Activated CD8-positive, alpha-beta memory T cell treated with anti-CD3 and anti-CD28 coated beads for 48 hours (primary cell): ENCODE results near the gene TGM2.

ENCODE experiments used
- DNase-seq, 3 experiments: peaks; one replicate each; pipeline ENCODE4 v3.0.0-alpha.2; 2020; ENCODE audit warnings: low read depth in 2 of 3, low spot score in 2 of 3

The TGM2 gene

DNA sequence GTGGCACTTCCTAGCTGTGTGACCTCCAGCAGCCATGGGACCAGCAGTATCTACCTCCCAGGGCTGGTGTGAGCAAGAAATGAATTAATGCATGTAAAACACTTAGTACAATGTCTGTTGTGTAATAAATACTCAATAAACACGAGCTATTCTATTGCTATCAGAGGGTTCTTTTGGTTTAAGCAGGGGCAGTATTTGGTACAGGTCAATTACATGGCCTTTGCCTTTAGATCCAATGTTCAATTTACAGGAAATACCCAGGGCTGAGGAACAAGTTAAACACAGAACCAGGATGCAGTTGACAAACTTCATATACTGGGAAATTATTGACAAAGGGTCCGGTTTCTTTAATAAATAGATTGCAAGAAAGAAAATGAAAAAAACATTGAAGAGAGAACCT, 2.9 kb downstream of the TGM2 start:
- DNase-seq: no peak

DNA sequence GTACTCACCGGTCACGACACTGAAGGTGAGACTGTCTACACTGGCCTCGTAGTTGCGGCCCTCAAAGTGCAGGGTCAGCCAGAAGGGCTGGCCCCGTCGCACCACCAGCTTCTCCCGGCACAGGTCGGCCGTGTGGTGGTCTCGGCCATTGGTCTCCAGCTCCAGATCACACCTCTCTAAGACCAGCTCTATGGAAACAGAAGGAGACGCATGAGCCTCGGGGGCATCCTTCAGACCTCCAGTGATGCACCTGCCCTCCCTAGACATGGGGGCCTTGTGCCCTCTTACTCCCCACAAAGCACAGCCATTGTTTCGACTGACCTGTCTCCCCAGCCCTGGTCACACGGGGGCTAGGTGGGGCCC, 3.7 kb downstream of the TGM2 start:
- no peak for DNase-seq

DNA sequence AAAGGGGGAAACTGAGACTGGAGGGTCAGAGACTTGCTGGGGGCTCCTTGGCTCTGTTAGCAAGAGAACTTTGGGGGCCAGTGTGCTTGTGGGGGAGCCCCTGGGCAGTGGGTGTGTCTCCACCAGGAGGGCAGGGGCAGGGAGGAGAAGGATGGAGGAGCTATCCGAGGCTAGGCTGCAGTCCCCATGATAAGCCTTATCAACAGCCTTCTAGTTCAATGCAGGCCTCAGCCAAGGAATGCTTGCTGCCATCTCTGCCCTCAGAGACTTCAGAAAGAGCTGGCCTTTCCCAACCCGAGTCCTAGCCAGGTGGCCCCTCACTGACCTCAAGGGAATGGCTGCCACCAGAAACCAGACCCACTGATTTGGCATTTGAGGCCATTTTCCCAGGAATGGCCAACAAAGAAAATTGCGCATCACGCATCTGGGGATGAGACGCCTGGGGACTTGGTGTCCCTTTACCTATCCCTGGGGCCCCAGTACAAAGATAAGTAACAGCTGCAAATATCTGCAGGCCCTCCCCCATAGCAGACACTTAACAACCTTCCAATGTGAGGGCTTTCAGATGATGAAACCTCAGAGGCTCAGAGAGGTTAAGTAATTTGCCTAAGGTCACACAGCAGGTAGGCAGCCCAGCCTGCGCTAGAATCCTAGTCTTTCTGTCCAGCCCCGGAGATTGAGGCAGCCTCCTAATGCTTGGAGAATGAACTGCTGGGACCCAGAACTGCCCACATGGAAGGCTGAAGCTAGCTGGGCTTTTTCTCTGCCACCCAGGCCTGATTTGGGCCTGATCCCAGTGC, 4.9 kb downstream of the TGM2 start:
- DNase-seq: no peak

DNA sequence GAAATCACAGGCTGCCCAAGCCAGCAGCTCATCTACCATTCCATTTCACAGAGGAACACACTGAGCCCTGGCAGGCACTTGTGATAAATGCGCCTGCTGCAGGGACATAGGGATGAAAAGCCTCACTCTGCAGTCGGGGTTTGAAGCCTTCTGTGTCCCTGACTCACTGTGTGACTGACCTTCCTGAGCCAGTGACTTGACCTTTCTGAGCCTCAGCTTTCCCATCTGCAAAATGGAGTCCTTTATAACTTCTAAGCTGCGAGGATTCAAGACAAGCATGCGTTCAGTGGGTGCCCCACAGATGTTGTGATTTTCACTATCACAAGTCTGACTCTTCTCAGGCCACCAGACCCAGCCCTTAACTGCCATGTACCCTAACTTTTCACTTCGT, 5.5 kb downstream of the TGM2 start:
- no peak for DNase-seq

DNA sequence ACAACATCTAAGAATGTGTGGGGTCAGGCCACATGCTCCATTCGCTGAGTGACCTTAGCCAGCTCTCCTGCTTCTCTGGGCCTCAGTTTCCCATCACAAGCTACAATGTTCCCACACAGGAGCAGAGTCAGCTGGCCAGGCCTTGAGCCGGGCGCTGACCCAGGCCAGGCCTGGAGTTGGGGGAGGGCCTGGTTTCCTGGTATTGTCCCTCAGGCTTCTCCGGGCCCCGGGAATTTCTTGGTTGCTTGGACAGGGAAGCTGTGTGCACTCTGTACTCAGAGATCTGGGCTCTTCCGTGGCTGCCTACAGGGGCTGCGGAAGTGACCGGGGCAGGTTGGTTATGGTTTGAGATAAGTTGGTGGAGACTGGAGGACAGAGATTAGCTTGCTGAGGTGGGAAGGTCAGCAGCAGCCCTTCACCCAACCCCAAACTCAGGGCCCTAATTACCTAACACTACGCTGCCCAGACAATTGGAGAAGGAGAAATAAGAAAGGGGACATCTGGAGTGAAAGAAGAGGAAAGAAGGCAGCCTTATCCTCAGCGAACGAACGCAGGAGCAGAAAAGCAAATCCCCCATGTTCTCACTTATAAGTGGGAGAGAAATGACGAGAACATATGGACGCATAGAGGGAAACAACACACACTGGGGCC, 6.2 kb downstream of the TGM2 start:
- DNase-seq: no peak

DNA sequence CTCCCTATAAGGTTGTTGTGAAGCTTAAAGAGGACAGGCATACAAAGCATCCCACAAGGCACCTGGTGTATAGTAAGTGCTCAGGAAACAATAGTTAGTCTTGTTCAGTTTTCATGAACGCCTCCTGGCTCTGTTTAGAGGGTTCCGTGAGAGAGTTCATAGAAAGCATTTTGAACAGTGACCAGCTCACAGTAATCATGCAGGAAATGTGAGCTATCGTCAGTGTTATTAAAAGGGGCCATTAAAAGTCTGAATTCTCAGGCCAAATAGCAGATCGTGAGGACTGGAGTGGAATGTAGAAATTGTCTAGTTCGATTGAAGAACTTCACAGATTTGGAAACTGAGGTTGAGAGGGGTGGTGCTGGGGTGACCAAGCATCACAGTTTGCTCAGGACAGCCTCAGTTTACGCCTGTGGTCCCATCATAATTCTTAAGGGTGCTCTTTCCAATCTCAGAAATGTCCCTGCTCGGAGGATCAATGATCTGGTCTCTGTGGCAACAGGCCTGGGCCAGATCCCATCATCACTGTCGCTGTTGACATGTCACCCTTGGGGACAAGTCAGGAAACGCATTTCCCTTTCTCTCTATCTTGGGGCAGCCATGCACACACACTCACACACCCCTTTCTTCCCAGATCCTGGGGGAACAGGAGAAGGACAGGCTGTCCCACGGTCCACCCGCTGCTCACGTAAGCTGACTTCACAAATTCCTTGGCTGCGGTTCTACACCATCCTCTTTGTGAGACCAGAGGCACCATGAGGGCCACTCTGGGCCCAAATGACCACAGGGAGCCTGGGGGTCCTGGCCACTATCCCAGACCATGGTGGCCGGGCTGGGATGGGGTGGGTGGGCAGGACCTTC, 7.2 kb downstream of the TGM2 start:
- no peak for DNase-seq

DNA sequence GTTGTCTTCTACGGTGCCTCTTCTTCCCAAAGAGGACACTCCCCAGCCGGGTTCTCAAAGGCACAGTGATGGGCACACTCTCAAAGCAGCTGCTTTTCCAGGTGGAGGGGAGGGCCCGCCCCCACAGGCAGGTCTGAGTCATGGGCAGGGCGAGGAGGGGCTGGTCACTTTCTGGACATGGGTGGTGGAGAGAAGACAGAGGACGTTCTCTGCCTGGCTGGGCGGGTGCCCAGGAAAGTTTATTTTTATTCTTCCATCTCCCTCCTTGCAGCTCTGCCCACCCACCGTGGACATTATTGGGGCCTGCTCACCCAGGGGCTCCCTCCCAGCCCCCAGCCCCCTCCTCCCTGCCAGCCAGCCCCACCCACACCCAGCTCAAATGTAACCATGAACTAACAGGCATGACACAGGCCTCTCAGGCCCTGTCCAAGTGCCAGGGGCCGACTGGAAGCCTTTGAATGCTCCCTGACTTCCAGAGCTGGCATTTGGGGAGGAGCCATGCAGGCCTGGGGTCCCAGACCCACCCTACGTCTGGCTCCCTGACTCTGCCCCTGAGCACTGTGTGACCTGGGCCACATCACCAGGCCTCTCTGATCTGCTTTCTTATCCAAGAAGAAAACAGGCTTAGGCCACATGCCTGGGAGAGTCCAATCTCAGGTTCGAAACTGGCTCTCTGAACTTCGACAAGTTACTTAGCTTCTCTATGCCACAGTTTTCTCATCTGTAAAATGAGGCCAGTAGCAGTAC, 8.0 kb downstream of the TGM2 start:
- DNase-seq: no peak

DNA sequence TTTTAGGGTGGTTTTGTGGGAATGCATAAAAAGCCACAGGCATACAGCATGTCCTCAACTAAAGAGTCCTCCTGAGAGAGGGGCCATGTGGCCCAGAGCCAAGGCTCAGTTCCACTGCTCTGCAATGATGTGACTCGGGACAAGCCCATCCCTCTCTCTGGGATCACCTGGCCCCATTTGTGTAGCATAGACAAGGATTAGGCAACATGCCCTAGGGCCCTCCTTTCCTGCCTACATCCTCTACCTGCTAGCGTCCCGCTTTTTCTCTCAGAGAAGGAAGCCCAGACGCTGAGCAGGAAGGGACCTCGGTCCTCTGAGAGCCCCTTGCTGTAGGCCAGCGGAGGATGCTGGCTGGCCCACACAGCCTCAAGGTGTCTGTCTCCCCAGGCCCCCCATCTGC, 8.8 kb downstream of the TGM2 start:
- DNase-seq: no peak

DNA sequence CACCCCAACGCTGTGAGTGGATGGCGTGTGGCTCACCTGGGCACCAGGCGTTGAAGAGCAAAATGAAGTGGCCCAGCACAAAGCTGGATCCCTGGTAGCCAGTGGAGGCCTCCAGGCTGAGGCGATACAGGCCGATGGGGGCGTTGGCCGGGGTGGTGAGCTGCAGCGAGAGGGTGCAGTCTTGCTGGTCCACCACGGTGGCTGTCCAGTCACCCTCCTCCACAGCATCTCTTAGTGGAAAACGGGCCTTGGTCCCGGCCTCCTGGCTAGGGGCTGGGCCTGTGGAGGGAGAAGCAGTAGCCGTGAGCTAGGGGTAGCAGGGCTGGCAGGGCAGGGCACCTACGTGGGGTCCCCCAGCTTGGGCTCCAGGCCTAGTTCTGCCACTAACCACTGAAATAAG, 9.3 kb downstream of the TGM2 start:
- DNase-seq: no peak

DNA sequence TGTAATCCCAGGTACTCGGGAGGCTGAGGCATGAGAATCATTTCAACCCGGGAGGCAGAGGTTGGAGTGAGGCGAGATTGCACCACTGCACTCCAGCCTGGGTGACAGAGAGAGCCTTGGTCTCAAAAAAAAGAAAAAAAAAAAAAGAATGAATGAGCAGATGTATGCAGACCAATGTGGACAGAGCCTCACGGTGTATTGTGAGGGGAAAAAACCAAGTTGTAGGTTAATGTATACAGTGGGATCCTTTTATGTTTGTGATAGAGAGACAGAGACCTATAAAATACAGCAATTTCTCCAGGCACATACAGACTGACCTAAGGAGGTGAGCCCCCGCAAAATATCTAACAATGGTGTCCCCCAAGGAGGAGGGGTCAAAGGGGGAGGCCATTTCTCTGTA, 11.7 kb downstream of the TGM2 start:
- DNase-seq: no peak

DNA sequence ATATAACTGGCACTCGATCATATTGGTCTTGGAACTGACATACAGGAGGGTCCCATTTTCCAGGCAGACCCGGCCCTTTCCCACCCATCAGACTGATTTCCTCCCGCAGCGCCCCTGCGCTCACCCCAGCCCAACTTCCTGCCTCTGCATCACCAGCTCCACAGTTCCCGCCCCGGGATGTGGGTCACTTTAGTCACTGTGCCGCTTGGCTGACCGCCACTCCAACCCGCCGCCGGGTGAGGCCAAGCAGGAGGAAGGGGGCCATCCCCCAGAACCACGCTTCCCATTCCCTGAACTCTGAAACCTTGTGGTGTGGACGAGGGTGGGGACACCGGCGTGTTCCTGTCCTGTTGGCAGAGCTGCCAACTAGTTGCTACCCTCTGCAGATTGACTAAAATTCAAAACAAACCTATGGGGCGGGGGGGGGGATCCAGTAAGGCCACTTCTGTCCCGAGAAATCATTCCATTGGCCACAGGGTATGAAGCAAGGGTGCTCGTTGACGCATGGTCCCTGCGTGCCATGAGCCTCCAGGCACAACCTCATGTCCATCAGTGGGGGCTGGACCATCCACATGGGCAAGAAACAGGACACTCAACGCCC, 12.3 kb downstream of the TGM2 start:
- peak in 2 of 3 experiments; percentile 13 to 18 for DNase-seq

DNA sequence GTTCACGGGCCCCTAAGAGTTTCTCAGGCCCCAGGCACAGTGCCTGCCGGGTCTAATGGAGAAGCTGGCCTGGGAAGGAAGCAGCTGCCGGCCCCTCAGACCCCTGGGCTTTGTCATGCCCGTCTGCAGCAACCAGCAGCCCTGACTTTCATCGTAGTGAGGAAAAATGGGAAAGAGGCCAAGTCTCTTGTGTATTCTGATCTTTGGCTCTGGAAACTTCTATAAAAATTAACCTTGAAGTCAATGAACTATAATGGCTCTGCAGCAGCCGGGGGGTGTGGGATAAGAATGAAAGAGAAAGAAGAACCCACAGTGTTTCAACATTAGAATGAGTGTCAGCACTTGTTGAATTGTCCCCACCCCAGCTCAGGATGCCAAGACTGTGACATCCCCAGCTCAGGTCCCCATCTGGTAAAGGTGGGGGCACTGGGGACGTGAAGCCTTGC, 12.9 kb downstream of the TGM2 start:
- no peak for DNase-seq

DNA sequence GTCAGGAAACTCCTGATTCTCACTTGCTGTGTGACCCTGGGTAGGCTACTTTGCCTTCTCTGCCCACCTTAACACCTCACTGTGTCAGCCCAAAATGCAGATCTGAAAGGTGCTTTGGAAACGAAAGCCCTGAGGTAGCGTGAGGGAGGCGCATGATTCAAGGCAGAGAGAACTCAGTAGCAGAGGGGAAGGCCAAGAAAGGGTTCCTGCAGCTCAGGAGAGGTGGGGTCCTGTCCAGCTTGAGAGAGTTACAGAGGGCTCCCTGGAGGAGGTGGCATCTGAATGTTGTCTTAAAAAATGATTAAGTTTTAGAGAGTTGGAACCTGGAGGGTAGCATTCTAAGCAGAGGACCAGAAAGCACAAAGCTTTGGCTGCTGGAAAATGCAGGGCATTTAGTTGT, 13.6 kb downstream of the TGM2 start:
- no peak for DNase-seq

DNA sequence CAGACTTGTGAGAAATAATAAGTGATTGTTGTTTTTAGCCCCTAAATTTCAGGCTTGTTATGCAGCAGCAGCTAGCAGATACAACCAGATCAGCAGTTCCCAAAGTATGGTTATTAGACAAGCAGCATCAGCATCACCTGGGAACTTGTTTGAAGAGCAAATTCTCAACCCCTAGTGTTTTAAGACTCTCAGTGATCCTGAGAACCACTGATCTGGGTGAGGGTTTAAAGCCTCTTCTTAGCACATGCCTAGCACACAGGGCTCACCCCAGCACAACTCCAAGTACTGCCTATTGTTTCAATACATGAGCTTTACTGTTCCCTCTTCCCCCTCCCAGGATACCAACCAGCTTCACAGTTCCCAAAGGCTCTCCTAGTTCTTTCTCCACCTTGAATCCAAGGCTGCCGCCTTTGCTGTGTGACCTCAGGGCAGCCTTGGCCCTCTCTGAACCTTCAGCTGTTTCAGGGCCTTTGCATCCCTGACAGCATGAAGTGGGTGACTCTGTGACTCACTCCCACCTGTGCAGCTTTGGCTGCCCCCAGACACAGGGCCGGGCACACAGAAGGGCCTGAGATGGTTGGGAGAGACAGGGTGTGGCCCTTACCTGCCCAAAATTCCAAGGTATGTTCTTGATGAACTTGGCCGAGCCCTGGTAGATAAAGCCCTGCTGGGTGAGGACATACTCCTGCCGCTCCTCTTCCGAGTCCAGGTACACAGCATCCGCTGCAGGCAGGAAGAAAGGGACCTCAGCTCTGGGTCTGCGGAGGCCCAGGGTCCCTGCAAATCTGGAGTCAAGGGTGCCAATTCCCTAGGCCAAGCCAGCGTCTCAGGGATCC, 14.5 kb downstream of the TGM2 start:
- no peak for DNase-seq

DNA sequence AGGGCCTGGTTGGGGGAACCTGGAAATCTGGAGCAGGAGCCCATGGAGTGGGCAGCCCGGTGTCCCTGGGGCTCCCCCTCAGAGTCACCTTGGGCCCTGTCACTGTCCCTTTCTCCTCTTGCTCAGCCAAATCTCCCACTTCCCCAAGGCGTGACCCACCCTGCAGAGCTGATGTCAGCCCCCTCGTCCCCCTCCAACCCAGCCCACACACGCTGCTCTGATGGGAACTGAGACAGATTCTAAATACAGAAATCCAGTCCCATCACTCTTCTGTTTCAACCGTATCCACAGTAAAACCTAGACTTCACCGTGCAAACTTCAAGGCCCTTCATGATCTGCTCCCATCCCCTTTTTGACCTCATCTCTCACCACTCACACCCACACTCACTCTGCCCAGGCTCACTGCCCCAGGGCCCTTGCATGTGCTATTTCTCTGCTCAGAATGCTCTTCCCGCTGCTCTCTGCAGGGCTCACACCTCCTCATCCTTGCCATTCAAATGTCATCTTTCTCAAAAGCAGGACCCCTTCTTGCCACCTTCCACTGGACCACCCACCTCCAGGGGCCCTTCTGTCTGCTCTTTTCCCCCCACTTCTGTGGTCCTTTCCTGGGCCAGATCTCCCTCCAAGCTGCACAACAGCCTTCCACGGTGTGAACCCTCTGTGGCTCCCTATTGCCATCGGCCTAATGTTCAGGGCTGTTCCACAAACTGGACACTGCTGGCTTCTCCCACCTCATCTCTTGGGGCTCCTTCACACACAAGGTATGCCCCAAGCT, 16.6 kb downstream of the TGM2 start:
- DNase-seq: no peak

DNA sequence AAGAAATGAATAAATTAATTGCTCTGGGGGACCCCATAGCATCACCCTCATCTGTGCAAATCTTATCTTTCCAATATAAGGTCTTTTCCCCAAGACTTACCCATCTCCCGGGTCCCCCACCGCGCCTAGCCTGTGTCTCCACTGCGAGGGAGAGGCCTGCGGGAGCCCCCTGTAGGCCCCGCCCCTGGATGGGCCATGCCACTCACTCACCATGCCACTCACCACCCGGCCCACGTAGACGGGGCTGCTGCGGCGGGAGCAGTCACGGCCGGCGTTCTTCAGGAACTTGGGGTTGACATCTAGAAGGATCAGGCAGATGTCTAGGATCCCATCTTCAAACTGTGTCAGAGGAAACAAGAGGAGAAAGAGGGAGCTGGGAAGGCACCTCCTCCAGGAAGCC, 17.3 kb downstream of the TGM2 start:
- no peak for DNase-seq

DNA sequence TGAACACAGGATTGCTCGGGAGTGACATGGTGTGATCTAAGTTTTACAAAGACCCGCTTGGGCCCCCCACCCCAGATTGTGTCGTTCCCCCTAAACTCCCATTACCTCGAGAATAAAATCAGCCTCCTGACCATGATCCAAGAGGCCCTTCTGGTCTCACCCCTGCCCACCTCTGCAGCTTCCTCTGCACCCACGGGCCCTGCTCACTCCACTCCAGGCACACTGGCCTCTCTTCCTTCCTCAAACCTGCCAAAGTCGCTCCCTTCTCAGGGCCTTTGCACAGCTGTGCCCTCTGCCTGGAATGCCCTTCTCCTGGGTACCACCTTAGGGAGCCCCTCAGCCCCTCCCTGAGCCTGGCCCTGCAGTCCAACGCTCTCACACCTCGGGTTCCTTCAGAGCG, 17.9 kb downstream of the TGM2 start:
- no peak for DNase-seq

DNA sequence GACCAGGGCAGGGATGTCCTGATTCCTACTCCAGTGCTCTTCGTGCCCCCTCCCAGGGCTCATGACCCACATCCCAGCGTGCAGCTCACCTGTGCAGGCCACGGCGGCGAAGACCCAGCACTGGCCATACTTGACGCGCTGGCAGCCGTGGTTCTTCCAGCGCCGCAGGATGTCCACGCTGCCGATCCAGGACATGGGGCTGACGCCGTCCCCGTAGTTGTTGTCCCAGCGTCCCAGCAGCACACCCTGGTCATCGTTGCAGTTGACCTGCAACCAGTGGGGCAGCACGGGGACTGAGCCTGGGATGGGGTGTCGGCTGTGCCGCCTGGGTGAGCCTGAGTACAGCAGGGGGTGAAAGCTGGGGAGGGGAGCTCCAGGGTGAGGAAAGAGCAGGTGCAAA, 18.4 kb downstream of the TGM2 start:
- DNase-seq: no peak

DNA sequence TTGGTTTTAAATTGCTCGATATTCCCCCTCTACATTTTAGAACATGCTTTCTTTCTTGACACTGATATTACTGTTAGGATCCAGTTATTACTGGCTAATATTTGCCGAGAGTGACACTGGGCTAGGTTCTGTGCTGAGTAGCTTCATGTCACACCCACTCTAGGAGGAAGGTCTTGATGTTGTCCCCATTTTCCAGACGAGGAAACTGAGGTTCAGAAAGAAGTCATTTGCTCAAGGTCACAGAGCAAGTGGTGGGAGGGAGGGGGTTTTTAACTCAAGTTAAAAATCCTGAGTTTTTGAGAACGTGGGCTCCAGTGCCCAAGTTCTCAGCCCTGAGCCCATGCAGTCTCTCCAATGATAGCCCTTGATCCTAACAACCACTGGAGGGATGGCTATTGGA, 18.9 kb downstream of the TGM2 start:
- no peak for DNase-seq
